GM20000 (cell line): ENCODE data around the gene NEK6.

Source experiments
- DNase-seq: peaks from one replicate; pipeline ENCODE4 v3.0.0; 2012; ENCODE audit warnings: low spot score
- CTCF ChIP-seq: IDR thresholded peaks from 2 replicates; pipeline ENCODE4 v1.5.1; 2012; ENCODE audit warnings: mild to moderate bottlenecking, control low read depth; ENCODE audit errors: extremely low read depth, missing control alignments

NEK6 gene

GRCh38 chr9:124300312-124300711, 42.6 kb downstream of the NEK6 start:
- DNase-seq = no peak
- no peak for TF ChIP-seq CTCF

GRCh38 chr9:124302921-124303320, 45.2 kb downstream of the NEK6 start:
- no peak for TF ChIP-seq CTCF
- no peak for DNase-seq

- DNase-seq = no peak
- TF ChIP-seq CTCF = no peak
Measured at GRCh38 chr9:124303762-124304161, 46.0 kb downstream of the NEK6 start.

GRCh38 chr9:124304285-124304684, 46.5 kb downstream of the NEK6 start:
- no peak for DNase-seq
- no peak for TF ChIP-seq CTCF

GRCh38 chr9:124306098-124306735, 48.5 kb downstream of the NEK6 start:
- TF ChIP-seq CTCF = no peak
- no peak for DNase-seq

- no peak for DNase-seq
- no peak for TF ChIP-seq CTCF
Measured at GRCh38 chr9:124307379-124308030, 49.8 kb downstream of the NEK6 start.

GRCh38 chr9:124308606-124309491, 51.1 kb downstream of the NEK6 start:
- no peak for TF ChIP-seq CTCF
- no peak for DNase-seq
